ENCODE results near the gene FBXO36. TPM values are rescaled to one million over a fixed set of nuclear protein-coding genes. Genes with fewer than 3 reads are reported as not detected.

The FBXO36 gene, protein sequence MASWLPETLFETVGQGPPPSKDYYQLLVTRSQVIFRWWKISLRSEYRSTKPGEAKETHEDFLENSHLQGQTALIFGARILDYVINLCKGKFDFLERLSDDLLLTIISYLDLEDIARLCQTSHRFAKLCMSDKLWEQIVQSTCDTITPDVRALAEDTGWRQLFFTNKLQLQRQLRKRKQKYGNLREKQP
- 3.7 and 4.2 TPM in 2 replicates for total RNA-seq

DNA sequence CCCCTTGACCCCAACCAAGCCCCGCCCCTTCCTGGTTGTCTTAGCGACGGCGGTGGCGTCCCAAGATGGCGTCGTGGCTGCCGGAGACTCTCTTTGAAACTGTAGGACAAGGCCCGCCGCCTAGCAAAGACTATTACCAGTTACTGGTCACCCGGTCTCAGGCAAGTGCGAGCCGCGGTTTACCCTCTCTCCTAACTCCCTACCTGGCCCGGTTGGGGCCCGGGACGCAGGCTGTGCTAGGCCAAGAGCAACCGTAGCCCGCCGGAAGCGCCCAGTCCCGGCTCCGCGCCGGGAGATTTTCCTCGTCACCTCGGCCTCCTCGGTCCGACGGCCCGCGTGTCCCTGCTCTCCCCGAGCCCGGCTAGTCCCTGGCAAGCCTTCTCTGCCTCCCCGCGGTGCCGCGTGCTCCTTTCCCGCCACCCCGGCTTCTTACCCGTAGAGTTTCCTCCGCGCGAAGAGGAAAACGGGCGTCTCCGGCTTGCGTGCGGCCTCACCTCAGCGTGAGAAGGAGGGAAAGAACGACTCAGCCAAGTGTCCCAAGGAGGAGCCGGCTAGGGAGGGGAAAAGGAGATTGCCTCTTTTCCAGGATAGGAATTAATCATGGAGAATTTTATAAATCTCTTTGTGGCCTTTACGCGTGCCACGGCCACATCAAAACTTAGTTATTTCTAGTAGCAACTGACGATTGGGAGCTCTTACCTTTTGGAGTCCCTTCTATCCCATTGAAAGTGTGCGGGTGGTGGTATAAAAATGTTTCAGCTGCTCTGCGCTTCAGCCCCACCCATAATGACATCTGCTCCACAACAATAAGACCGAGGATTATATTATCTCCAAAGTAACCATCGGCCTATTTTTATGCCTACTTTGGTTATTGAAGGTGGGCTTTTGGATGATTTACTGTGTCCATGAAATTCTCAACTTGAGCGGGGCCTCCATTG lies at the start of gene FBXO36:
Gene FBXO36 (plus strand): TSS at position 55 of the 938 bp plus-strand sequence. CDS start 11 bp downstream, at position 66.

DNA sequence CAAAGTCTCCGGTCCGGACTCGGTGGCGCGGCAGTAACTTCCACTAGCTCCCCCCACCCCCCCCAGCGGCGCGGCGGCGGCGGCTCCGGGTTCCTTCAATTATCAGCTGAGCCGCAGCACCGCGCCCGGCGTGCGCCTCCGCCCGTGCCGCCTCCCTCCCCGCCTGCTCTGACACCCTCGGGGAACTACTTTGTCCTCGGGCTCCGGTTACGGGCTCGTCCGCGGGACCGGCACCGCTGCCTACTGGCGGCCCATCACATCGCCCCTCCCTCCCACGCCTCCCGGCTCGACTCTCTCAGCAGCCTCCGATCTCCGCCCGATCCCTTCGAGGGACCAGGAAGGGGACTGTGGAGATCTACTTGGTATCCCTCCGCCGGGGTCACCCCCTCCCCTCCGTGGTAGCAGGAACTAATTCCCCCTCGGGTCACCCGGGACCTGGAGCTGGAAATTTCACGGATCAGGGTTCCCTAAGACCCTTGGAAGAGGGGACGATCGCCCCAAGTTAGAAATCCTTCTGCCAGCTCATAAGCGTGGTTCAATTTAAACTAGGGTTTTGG lies 333 bp upstream of the FBXO36 start, which contains the start of gene TRIP12:
Gene TRIP12 (minus strand): TSS at position 118 of the 557 bp plus-strand sequence. CDS start 41,930 bp downstream, outside the sequence.

Other genes starting within 250 kb of the FBXO36 start
- gene DNER, start 207.9 kb upstream of the FBXO36 start, total RNA-seq, result 3.0 and 3.4 TPM in 2 replicates
- 73.0 and 91.6 TPM in 2 replicates for gene TRIP12, start 494 bp upstream of the FBXO36 start, total RNA-seq
- gene SLC16A14, start 146.4 kb downstream of the FBXO36 start, total RNA-seq, result 0.89 and 1.0 TPM in 2 replicates

All from bronchus fibroblast of lung (primary cell).